ENCODE data around the gene CPNE4. TPM values are rescaled to one million over a fixed set of nuclear protein-coding genes. Genes with fewer than 3 reads are reported as not detected.

CPNE4 gene
- total and polyA plus RNA-seq, 2 donors (not counting 3 experiments of a cell fraction or from before 2014, with no cell fraction given) = not detected

DNA sequence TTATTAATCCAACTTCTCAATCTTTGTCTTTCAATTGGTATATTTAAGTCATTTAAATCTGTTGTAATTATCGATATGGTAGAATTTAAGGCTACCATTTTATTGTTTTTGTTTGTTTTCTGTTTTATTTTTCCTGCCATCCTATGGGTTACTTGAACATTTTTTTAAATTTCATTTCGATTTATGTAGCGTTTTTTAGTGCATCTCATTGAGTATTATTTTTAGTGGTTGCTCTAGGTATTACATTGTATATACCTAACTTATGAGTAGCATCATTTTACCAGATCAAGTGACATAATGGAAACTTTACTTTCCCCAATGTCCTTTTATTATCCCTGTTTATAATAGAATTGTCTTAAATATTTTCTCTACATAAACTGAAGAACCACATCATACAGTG is 284.6 kb downstream of the CPNE4 start:
- Histone ChIP-seq H3K79me2 (ENCODE audit: control insufficient read depth, insufficient read depth, low read length) (no peaks in the 10 kb centered on the region), H3K27ac (ENCODE audit: insufficient read depth, low read depth, low read length) (no peak overlapping the region), H3K27me3 (ENCODE audit: control insufficient read depth in 2 of 2, insufficient read depth in 2 of 2, low read length in 2 of 2) (no peaks in the 10 kb centered on the region), H3K9me3 (replicated peaks; ENCODE audit: control insufficient read depth, insufficient read depth, low read length) (no peaks in the 10 kb centered on the region), H3K4me1 (ENCODE audit: control insufficient read depth, extremely low read depth, insufficient read depth, low read length) (no peaks in the 10 kb centered on the region), H4K20me1 (replicated peaks; ENCODE audit: control insufficient read depth, extremely low read depth, insufficient read depth, low read length) (no peaks in the 10 kb centered on the region), H3K36me3 (ENCODE audit: control insufficient read depth in 2 of 2, extremely low read depth in 1 of 2, insufficient read depth in 2 of 2, low read length in 2 of 2) (no peaks in the 10 kb centered on the region), H3K4me3 (replicated peaks in 1 of 3; ENCODE audit: insufficient read depth in 1 of 3, low read depth in 1 of 3, low read length in 3 of 3) (no peak overlapping the region), H3K4me2 (ENCODE audit: insufficient read depth, low read length) (no peak overlapping the region), H3K9me1 (replicated peaks; ENCODE audit: control insufficient read depth, extremely low read depth, insufficient read depth, low read length) (no peaks in the 10 kb centered on the region), H3K9ac (replicated peaks; ENCODE audit: extremely low read depth, insufficient read depth, low read length) (no peak overlapping the region), H2AFZ (ENCODE audit: low read depth, low read length) (no peak overlapping the region)
- intact Hi-C loops (cut with micrococcal nuclease) (no loop called here), dilution Hi-C loops (cut with MboI; ENCODE audit: extremely low pct_ligation_motif_present, low sequenced_read_pairs) (no loop called here)
- ChIA-PET POLR2A (no interaction called here), CTCF (no interaction called here)
- FAIRE-seq (no peak), DNase-seq (ENCODE audit: low read depth, low spot score) (no peak)
- no TSS peak for BruUV-seq (replicated peaks)
- no peak for TF ChIP-seq POLR2A (IDR thresholded peaks at IDR 0.05; ENCODE audit: low read depth, low read length)
- TF ChIP-seq, protein P1, sequence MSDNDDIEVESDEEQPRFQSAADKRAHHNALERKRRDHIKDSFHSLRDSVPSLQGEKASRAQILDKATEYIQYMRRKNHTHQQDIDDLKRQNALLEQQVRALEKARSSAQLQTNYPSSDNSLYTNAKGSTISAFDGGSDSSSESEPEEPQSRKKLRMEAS (IDR thresholded peaks at IDR 0.05; ENCODE audit: insufficient read depth, insufficient read length) = no peak
- TF ChIP-seq JUN (IDR thresholded peaks at IDR 0.05; ENCODE audit: borderline replicate concordance, insufficient read depth, insufficient read length, low read depth) = no peak
- no peak for TF ChIP-seq MYC (IDR thresholded peaks at IDR 0.05; ENCODE audit: low read depth, low read length)
- TF ChIP-seq FOS (IDR thresholded peaks at IDR 0.05; ENCODE audit: borderline replicate concordance, insufficient read depth, low read length) = no peak
- TF ChIP-seq, protein P2, sequence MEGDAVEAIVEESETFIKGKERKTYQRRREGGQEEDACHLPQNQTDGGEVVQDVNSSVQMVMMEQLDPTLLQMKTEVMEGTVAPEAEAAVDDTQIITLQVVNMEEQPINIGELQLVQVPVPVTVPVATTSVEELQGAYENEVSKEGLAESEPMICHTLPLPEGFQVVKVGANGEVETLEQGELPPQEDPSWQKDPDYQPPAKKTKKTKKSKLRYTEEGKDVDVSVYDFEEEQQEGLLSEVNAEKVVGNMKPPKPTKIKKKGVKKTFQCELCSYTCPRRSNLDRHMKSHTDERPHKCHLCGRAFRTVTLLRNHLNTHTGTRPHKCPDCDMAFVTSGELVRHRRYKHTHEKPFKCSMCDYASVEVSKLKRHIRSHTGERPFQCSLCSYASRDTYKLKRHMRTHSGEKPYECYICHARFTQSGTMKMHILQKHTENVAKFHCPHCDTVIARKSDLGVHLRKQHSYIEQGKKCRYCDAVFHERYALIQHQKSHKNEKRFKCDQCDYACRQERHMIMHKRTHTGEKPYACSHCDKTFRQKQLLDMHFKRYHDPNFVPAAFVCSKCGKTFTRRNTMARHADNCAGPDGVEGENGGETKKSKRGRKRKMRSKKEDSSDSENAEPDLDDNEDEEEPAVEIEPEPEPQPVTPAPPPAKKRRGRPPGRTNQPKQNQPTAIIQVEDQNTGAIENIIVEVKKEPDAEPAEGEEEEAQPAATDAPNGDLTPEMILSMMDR (IDR thresholded peaks at IDR 0.05; ENCODE audit: extremely low read depth in 1 of 2, insufficient read depth in 1 of 2, low read depth in 1 of 2, low read length in 2 of 2) = no peak
- TF ChIP-seq EZH2 (IDR thresholded peaks at IDR 0.05; ENCODE audit: borderline replicate concordance, low read depth, low read length, severe bottlenecking) = no peak
- no peak for TF ChIP-seq GATA2 (IDR thresholded peaks at IDR 0.05; ENCODE audit: insufficient read depth, insufficient read length, low read depth, low read length)
- TF ChIP-seq POLR2AphosphoS5 (IDR thresholded peaks at IDR 0.05; ENCODE audit: insufficient read depth, low read depth, low read length) = no peak

All from endothelial cell of umbilical vein (primary cell).